ENCODE data around the gene TTC27.

DNA sequence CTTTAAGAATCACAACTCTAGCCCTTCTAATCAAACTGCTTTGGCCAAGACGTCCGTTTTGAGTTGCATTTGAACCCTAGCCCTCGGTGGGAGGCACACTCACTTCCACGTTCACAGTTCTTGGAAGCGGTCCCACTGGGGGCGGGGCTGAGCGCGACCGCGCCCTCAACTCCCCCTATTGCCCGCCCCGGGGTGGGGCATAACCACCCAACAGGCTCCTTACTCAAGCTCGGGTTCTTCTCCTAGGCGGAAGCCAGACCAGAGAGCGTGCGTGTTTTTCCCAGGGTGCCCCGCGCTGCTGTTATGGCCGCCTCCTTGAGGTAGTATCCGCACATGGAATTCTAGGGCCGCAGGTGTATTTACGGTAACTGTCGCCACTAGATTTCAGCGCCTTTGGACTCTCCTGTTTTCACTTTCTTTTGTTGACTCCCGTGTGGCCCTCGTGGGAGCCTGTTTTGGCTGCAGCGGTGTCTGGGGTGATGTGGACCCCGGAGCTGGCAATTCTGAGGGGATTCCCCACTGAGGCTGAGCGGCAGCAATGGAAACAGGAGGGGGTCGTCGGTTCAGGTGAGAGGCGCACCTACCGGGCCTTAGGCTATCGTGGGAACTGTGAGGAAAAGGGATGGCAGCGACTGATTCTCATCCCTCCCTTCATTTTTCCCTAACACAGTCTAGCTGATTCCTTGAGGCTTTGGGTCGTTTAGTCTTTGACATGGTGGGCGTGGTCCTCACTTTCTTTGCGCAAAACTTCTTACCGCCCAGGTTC is at the start of gene TTC27:
- TF ChIP-seq RAD21 (conservative IDR thresholded peaks at IDR 0.05): peak; percentile 40
- TF ChIP-seq, protein P1, sequence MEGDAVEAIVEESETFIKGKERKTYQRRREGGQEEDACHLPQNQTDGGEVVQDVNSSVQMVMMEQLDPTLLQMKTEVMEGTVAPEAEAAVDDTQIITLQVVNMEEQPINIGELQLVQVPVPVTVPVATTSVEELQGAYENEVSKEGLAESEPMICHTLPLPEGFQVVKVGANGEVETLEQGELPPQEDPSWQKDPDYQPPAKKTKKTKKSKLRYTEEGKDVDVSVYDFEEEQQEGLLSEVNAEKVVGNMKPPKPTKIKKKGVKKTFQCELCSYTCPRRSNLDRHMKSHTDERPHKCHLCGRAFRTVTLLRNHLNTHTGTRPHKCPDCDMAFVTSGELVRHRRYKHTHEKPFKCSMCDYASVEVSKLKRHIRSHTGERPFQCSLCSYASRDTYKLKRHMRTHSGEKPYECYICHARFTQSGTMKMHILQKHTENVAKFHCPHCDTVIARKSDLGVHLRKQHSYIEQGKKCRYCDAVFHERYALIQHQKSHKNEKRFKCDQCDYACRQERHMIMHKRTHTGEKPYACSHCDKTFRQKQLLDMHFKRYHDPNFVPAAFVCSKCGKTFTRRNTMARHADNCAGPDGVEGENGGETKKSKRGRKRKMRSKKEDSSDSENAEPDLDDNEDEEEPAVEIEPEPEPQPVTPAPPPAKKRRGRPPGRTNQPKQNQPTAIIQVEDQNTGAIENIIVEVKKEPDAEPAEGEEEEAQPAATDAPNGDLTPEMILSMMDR (IDR thresholded peaks at IDR 0.05; ENCODE audit: poor library complexity, severe bottlenecking): no peak
- TF ChIP-seq EP300 (conservative IDR thresholded peaks at IDR 0.05; ENCODE audit: poor library complexity, severe bottlenecking): peak; percentile 12
- peak; percentile 52 for TF ChIP-seq SMC3 (conservative IDR thresholded peaks at IDR 0.05; ENCODE audit: poor library complexity)

Data from neural cell (in vitro differentiated cells).